Measurements from ENCODE around the gene S100P. TPM values are rescaled to one million over a fixed set of nuclear protein-coding genes. Genes with fewer than 3 reads are reported as not detected.
A peak's percentile ranks its signal among the peaks of the same experiment; 100 is the strongest.
"Not testable (repeated sequence)": the region's sequence is repeated elsewhere in the genome, so short reads cannot be mapped to it uniquely, and the experiment has no call there.

The S100P gene
- total RNA-seq, 2 experiments from 2014 or later: 1.5 TPM; not detected in 1

DNA sequence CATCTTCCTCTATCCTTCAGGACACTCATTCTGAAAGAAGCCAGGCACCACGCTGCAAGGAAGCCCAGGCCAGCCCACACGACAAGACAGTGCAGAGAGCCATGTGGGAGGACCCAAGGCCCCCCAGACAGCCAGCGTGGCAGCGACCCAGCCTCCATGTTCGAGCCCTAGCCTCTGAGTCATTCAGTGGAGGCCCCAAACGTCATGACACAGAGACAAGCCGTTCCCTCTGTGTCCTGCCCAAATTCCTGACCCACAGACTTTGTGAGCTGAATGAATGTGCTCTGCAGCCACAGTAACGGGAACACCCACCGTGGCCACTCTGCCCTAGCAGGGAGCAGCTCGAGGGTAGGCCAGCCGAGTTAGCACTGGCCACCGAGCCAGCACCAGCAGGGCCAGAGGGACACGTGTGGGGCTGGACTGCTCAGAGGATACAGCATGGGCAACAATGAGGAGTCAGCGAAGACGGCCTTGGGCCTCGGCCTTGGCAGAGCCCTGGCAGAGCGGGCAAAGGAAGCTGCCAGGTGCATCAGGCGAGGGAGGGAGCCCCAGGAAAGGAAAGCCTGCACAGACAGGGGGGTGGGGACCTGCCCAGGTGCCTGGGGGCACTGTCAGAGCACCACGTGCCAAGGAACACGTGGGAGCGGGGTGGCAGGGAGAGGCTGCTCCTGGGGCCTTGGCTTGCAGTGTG, 30.9 kb downstream of the S100P start:
- Mint-ChIP-seq H3K4me3 (no peak overlapping the region), H3K36me3 (no peaks in the 10 kb centered on the region), H3K27me3 (peaks cover 2% of the 10 kb centered on the region), H3K4me1 (peaks cover 9% of the 10 kb centered on the region), H3K27ac (no peak overlapping the region), H3K9me3 (no peaks in the 10 kb centered on the region)
- DNase-seq (no peak), ATAC-seq (ENCODE audit: low read depth) (no peak)
- POLR2A ChIA-PET: no interaction called here

- H3K27ac Mint-ChIP-seq; H3K4me1 Mint-ChIP-seq; DNase-seq; H3K27me3 Mint-ChIP-seq; H3K4me3 Mint-ChIP-seq; H3K9me3 Mint-ChIP-seq; H3K36me3 Mint-ChIP-seq; POLR2A ChIA-PET; ATAC-seq (ENCODE audit: low read depth): not testable (repeated sequence)
These were observed 31.8 kb downstream of the S100P start for GRCh38 chr4:6725427-6725961.

DNA sequence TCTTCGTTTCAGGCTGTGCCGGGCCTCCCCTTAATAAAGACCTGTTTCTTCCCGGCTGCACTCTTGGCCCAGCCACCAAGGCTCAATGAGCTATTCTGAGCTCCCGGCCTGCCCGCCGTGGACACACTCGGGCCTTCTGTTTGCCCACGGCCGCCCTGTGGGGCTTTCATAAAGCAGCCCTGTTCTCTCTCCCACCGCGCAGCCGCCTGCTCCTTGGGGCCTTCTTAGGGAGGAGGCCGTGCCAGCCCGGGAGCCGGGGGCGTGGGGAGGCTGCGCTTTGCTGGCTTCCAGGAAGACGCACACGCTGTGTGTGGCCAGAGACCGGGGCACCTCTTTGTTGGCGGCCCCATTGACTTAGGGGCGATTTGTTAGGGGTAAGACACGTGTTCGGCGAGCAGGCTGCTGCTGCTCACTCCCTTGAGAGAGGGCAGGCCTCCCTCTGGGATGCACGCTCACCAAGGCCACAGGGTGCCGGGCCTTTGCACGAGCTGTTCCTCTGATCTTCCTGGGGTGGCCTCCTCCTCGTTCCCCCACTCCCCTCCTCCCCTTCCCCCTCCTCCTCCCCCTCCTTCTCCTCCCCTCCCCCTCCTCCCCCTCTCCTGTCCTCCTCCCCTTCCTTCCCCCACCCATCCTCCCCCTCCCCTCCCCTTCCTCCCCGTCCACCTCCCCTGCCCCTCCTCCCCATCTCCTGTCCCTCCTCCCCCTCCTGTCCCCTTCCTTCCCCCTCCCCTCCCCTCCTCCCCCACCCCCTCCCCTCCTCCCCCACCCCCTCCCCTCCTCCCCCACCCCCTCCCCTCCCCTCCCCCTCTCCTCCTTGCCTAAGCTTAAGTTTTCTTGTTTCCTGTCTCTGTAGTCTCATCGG, 33.6 kb downstream of the S100P start:
- H3K27ac Mint-ChIP-seq: peak overlapping the region; percentile 51
- DNase-seq: no peak

DNA sequence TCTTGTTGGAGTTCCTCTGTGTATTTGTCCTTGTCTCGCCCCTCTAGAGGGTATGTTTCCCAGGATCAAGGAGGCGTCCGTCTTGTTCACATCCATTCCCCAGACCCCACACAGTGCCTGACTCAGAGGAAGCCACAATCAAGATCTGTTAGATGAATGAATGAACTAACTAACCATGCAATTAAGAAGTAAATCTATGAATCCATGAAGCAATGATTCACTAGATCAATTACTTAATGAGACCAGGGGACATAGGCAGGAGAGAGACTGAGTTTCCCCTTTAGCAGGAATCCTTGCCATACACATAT, 34.2 kb downstream of the S100P start:
- H3K4me1 Mint-ChIP-seq: peaks cover 5% of the 10 kb centered on the region
- DNase-seq (no peak), ATAC-seq (ENCODE audit: low read depth) (no peak)
- H3K27ac Mint-ChIP-seq: peak overlapping the region; percentile 51
- POLR2A ChIA-PET: no interaction called here
- H3K36me3 Mint-ChIP-seq: no peaks in the 10 kb centered on the region
- no peaks in the 10 kb centered on the region for H3K9me3 Mint-ChIP-seq
- no peak overlapping the region for H3K4me3 Mint-ChIP-seq
- no peaks in the 10 kb centered on the region for H3K27me3 Mint-ChIP-seq

More for the DNA sequence above, 33.6 kb downstream of the S100P start:
- POLR2A ChIA-PET: no interaction called here
- H3K4me1 Mint-ChIP-seq: peaks cover 5% of the 10 kb centered on the region
- no peak overlapping the region for H3K4me3 Mint-ChIP-seq
- H3K27me3 Mint-ChIP-seq: no peaks in the 10 kb centered on the region
- no peak for ATAC-seq (ENCODE audit: low read depth)
- H3K36me3 Mint-ChIP-seq: no peaks in the 10 kb centered on the region
- H3K9me3 Mint-ChIP-seq: no peaks in the 10 kb centered on the region

- ATAC-seq (ENCODE audit: low read depth) (no peak), DNase-seq (no peak)
- Mint-ChIP-seq H3K27ac (no peak overlapping the region), H3K4me1 (peaks cover 5% of the 10 kb centered on the region), H3K27me3 (no peaks in the 10 kb centered on the region), H3K36me3 (no peaks in the 10 kb centered on the region), H3K4me3 (no peak overlapping the region), H3K9me3 (no peaks in the 10 kb centered on the region)
- POLR2A ChIA-PET: no interaction called here
These were observed 34.8 kb downstream of the S100P start for GRCh38 chr4:6728320-6729029.

- POLR2A ChIA-PET: interaction anchor here (0.6 kb wide), 1 partner anchor 57 kb away, joined by 3 read pairs; no protein-coding TSS in a partner anchor
- ATAC-seq (ENCODE audit: low read depth): no peak
- DNase-seq: no peak
- Mint-ChIP-seq H3K4me3 (no peak overlapping the region), H3K9me3 (no peaks in the 10 kb centered on the region), H3K4me1 (peaks cover 5% of the 10 kb centered on the region), H3K36me3 (no peaks in the 10 kb centered on the region), H3K27me3 (no peaks in the 10 kb centered on the region), H3K27ac (no peak overlapping the region)
These were observed 37.1 kb downstream of the S100P start for GRCh38 chr4:6730603-6731317.

GRCh38 chr4:6731318-6731675, 37.6 kb downstream of the S100P start:
- Mint-ChIP-seq H3K4me3 (no peak overlapping the region), H3K36me3 (no peaks in the 10 kb centered on the region), H3K4me1 (peaks cover 5% of the 10 kb centered on the region), H3K9me3 (no peaks in the 10 kb centered on the region), H3K27me3 (no peaks in the 10 kb centered on the region), H3K27ac (no peak overlapping the region)
- DNase-seq (no peak), ATAC-seq (ENCODE audit: low read depth) (no peak)
- POLR2A ChIA-PET: no interaction called here

- no peak overlapping the region for H3K27ac Mint-ChIP-seq
- no peak overlapping the region for H3K4me3 Mint-ChIP-seq
- peaks cover 5% of the 10 kb centered on the region for H3K4me1 Mint-ChIP-seq
- H3K27me3 Mint-ChIP-seq: no peaks in the 10 kb centered on the region
- DNase-seq (no peak), ATAC-seq (ENCODE audit: low read depth) (no peak)
- POLR2A ChIA-PET: no interaction called here
- H3K36me3 Mint-ChIP-seq: no peaks in the 10 kb centered on the region
- H3K9me3 Mint-ChIP-seq: no peaks in the 10 kb centered on the region
These were observed 38.1 kb downstream of the S100P start for GRCh38 chr4:6731780-6732179.

GRCh38 chr4:6732441-6733357, 39.0 kb downstream of the S100P start:
- H3K9me3 Mint-ChIP-seq: no peaks in the 10 kb centered on the region
- ATAC-seq (ENCODE audit: low read depth): no peak
- no peaks in the 10 kb centered on the region for H3K36me3 Mint-ChIP-seq
- DNase-seq: no peak
- no peak overlapping the region for H3K4me3 Mint-ChIP-seq
- POLR2A ChIA-PET: no interaction called here
- no peak overlapping the region for H3K27ac Mint-ChIP-seq
- peaks cover 5% of the 10 kb centered on the region for H3K4me1 Mint-ChIP-seq
- H3K27me3 Mint-ChIP-seq: peaks cover 3% of the 10 kb centered on the region

- ATAC-seq (ENCODE audit: low read depth) (no peak), DNase-seq (no peak)
- H3K9me3 Mint-ChIP-seq: peaks cover under 1% of the 10 kb centered on the region
- H3K36me3 Mint-ChIP-seq: no peaks in the 10 kb centered on the region
- H3K4me3 Mint-ChIP-seq: no peak overlapping the region
- peaks cover 7% of the 10 kb centered on the region for H3K27me3 Mint-ChIP-seq
- H3K27ac Mint-ChIP-seq: no peak overlapping the region
- no peaks in the 10 kb centered on the region for H3K4me1 Mint-ChIP-seq
- POLR2A ChIA-PET: no interaction called here
These were observed 39.9 kb downstream of the S100P start for GRCh38 chr4:6733358-6734164.

GRCh38 chr4:6734165-6734786, 40.6 kb downstream of the S100P start:
- no peak overlapping the region for H3K4me3 Mint-ChIP-seq
- peaks cover 1% of the 10 kb centered on the region for H3K9me3 Mint-ChIP-seq
- peaks cover 10% of the 10 kb centered on the region for H3K27me3 Mint-ChIP-seq
- H3K36me3 Mint-ChIP-seq: no peaks in the 10 kb centered on the region
- no peak for DNase-seq
- H3K27ac Mint-ChIP-seq: no peak overlapping the region
- no peak for ATAC-seq (ENCODE audit: low read depth)
- POLR2A ChIA-PET: no interaction called here
- no peaks in the 10 kb centered on the region for H3K4me1 Mint-ChIP-seq

All from activated naive CD8-positive, alpha-beta T cell treated with anti-CD3 and anti-CD28 coated beads, Interleukin-2, amount 10 ng/mL, durations not matched to agents 7 days and 5 days (primary cell).